NT2/D1 (cell line): ENCODE results near the gene ADGRD1.

ENCODE experiments used
- YY1 ChIP-seq: IDR thresholded peaks from 2 replicates; pipeline ENCODE4 v1.6.1; 2011; ENCODE audit not compliant: insufficient read length, insufficient read depth
- ZNF274 ChIP-seq: IDR thresholded peaks from 2 replicates; pipeline ENCODE4 v1.6.1; 2011; ENCODE audit warnings: mild to moderate bottlenecking, low read depth, low read length

- no peak for TF ChIP-seq ZNF274
- TF ChIP-seq YY1 = no peak
Observed at GRCh38 chr12:131133015-131133905, 179.6 kb downstream of the ADGRD1 start.
